Endometrium (tissue), 2 donors: ENCODE data around the gene CXorf65.

Source experiments
- FAIRE-seq: peaks from 2 replicates; lab custom pipeline; 2012; peaks lifted over from hg19 to GRCh38; lab: Jason Lieb, UNC
- donor health status: control.
- donor health status: control.

The CXorf65 gene

GRCh38 chrX:71060127-71060526 is 46.4 kb downstream of the CXorf65 start:
- FAIRE-seq: no peak

GRCh38 chrX:71057848-71058530 is 48.6 kb downstream of the CXorf65 start:
- FAIRE-seq: no peak

GRCh38 chrX:71056867-71057266 is 49.7 kb downstream of the CXorf65 start:
- FAIRE-seq: no peak
